Measurements from ENCODE around the gene IFI27.

DNA sequence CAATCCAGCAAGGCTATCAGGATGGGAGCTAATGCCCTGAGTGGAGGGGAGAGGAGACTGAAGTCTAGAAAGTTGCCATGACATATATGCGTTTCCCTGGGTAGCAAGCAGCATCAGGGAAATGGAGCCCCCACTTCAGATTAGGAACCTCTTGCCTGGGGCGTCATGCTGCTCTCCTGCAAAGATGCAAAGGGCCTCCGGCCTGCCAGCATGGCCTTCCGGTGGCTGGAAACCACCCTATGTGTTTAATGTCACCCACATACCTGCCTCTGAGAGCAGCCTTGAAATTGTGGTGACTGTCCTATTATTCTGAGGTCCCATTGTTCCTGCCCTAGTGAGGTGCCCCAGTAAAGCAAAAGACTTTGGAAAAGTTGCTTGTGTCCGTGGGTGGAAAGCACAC, 28.9 kb downstream of the IFI27 start:
- TF ChIP-seq CTCF (IDR thresholded peaks at IDR 0.05), result no peak
- no peak for TF ChIP-seq POLR2A (IDR thresholded peaks at IDR 0.05)
- no peak for TF ChIP-seq EP300 (IDR thresholded peaks at IDR 0.05)
